Left kidney (tissue), 8 donors: ENCODE measurements around the gene CCDC70. TPM values are rescaled to one million over a fixed set of nuclear protein-coding genes. Genes with fewer than 3 reads are reported as not detected.
"Not testable (repeated sequence)": the region's sequence is repeated elsewhere in the genome, so short reads cannot be mapped to it uniquely, and the experiment has no call there.

Source experiments
- DNase-seq: peaks from one replicate; pipeline ENCODE4 v3.0.0-alpha.2; 2013
- long read RNA-seq, 8 donors: transcript quantifications; one replicate each; lab custom pipeline, GENCODE V29; 2026
- polyA plus RNA-seq: library from polyadenylated mRNA; unstranded; fragments of 120-200 nt; gene quantifications from one replicate; pipeline ENCODE4 v1.2.1, GENCODE V29; 2013; ENCODE audit not compliant: insufficient read length

Gene CCDC70
- polyA plus RNA-seq = not detected
- long read RNA-seq, donor 1 = 0 reads
- long read RNA-seq, donor 2 = 0 reads
- long read RNA-seq, donor 3 = 0 reads
- long read RNA-seq, donor 4 = 0 reads
- long read RNA-seq, donor 5 = 0 reads
- long read RNA-seq, donor 6 = 0 reads
- long read RNA-seq, donor 7 = 0 reads
- long read RNA-seq, donor 8 = 0 reads

DNA sequence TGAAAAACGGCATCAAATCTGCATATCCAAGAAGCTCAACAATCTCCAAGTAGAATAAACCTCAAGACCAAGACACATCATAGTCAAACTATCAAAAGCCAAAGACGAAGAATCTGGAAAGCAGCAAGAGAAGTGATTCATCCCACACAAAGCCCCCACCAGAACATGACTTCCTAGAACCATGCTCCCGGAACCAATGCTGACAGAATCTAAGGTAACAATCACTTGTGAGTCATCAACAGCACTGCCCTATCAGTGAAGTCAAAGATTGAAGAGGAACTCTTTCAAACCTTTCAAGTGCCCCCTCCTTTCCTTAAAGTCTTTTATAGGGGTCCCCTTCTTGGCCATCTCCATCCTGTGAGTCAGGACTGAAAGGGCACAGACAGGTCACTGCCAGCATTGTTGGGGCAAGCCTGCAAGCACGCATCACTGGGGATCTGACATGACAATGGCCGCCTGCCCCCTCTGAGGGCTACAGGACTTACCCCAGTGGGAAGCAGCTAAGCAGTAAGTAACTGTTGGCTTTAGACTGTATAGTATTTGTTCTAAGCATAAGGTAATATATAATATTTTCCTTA lies at the start of gene CCDC70:
Gene CCDC70 (plus strand): TSS at position 247 of the 578 bp plus-strand sequence. CDS start 3,443 bp downstream, outside the sequence.
- DNase-seq = no peak

DNA sequence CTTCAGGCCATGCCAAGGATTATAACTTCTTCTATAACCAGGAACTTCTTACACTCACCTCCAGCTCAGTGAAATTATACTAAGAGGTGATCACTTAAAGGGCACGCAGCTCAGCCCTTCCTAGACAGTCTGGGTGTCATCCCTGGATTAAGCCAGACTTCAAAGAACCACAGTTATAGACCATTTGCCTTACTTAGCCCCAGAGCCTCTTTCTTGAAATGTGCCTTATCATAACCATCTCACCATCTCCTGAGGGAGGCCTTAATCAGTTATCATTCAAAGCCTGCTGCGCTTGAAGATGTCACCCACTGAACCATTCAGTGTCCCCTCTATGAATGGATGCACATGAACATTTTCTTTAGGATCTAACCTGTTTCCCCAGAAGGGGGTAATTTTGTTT lies 47.7 kb upstream of the CCDC70 start:
- DNase-seq = no peak

- peak; percentile 66 for DNase-seq
These were observed 46.7 kb upstream of the CCDC70 start for GRCh38 chr13:51814825-51815650.

DNA sequence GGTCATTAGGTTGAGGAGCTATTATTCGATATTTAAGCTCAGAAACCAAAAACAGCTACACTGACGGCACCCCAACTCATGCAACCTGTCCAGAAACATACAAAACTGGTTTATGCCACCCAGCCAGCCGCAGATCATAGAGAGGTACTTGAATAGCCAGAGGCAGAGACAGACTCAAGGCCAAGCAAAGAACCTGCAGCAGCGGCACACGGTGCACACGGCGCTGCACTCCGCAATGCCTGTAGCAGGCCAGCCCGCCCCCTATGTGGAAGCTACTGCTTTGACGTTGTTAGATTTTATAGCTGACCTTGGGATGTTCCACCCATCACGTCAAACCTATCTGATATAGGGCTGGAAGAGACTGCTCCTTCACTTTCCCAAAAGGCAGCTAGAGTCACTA lies 45.9 kb upstream of the CCDC70 start:
- no peak for DNase-seq

DNA sequence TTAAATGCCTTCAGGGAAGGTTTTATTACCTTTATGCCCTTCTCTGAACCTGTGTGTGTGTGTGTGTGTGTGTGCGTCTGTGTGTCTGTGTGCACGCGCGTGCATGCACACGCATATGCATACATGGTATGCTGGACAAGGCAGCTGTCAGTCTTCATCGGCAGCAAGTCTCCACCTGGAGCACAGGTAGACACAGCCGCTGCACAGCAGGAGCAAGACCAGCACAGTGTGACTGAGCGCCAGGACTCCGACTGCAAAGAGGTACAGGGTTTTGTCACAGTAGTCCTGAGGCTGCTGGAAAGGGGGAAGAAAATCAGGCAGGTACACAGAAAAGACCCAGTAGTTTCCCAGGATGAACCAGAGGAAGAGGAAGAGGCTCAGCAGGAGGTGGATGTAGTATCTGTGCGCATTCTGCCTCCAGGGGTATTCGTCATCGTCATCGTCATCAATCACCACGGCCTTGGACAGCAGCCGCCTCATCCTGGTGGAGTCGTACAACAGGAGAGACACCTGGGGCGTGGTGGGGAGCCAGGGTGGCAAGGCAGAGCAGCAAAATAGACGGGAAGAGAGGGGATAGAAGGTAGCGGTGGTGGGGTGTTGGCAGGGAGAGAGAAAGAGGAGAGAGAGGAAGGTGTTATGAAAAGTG lies 45.0 kb upstream of the CCDC70 start:
- DNase-seq = no peak

GRCh38 chr13:51817717-51818116 lies 44.1 kb upstream of the CCDC70 start:
- no peak for DNase-seq

- no peak for DNase-seq
These were observed 43.5 kb upstream of the CCDC70 start for GRCh38 chr13:51818276-51818675.

DNA sequence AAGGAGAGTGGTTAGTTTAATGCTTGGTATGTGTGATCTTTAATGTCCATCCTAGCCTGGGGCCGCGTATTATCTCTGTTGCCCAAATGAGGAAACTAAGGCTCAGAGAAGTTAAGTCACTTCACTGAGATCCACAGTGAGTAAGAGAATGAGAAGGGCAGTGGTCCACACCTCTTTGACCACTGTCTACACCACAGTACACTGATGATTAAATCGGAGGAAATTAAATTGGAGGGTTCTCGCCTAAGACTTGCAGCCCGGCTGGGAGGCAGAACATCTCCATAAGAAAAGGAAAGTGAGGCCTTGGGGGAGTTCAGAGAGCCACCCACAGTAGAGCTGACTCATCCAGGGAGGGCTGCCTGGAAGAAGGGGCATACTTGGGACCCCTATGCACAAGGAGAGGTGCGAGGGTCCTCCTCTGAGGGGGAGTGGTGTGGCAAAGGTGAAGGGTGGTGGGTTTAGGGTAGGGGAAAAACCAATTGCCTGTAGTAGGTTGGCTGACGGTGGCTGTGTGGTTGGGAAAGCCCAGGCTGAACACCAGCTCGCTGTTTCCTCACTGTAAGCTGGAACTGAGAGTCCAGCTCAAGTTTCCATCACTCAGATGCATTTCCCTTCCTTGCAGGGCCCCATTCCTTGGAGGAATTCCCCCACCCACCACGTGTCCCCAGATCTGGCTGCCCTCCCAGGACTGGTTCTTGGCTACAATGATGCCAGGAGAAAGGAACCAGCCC lies 42.8 kb upstream of the CCDC70 start:
- DNase-seq = no peak

DNA sequence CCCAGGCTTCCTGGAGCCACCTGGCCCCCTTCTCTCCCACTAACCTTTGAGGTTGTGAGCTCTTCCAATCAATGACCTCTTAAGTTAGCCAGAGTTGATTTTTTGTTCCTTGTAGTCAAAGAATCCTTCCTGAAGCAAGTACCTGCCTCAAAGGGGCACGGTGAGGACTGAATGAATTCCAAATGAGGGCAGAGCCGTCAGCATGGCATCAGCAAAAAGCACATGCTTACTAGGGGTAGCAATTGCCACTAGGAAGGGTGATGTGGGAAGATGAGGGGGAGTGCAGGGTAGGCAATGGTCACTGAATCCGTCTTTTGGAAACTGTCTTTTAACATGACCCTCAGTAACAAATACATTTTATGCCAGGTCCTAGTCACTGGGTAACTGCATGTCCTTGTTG lies 42.2 kb upstream of the CCDC70 start:
- DNase-seq = no peak

DNA sequence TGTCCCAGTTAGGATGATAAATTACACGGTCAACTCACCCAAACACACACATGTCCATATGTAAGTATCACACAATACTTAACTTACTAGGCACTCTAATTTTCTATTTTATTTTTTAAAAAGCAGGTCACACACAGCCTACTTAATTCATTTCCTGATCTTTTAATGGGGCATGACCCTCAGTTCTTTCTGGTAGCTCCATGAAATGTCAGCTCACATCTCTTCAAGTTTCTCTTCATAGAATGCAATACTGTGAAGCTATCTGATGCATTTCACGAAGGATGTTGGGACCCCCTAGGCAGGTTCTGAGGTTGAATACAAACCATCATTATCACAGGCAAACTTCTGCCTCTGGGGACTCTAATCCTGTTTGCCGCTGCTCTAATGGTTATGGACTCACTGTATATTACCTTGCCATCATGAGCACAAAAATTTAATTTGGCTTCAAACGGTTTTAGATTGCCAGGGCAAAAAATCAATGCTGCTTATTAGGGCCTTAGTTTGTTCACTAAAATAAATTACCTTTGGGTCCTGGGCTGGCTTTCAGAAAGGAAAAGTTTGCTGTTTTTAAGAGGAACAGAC lies 41.7 kb upstream of the CCDC70 start:
- no peak for DNase-seq

DNA sequence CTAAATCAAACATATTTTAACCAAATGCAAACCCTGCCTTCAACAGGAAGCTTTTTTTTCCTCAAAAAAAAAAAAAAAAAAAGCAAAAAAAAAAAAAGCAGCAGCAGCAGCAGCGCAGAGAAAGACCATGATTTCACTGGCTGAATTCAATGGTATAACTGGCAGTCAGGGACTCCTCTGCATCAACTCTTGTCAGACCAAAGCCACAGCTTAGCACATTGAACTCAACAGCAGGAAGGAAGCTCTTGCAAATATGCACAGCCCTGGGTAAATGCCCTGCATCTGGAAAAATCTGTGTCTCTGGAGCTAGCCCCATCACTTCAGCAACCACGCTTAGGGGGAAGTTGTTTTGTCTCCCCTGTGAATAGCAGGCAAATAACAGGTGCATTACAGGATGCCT lies 40.2 kb upstream of the CCDC70 start:
- no peak for DNase-seq

DNA sequence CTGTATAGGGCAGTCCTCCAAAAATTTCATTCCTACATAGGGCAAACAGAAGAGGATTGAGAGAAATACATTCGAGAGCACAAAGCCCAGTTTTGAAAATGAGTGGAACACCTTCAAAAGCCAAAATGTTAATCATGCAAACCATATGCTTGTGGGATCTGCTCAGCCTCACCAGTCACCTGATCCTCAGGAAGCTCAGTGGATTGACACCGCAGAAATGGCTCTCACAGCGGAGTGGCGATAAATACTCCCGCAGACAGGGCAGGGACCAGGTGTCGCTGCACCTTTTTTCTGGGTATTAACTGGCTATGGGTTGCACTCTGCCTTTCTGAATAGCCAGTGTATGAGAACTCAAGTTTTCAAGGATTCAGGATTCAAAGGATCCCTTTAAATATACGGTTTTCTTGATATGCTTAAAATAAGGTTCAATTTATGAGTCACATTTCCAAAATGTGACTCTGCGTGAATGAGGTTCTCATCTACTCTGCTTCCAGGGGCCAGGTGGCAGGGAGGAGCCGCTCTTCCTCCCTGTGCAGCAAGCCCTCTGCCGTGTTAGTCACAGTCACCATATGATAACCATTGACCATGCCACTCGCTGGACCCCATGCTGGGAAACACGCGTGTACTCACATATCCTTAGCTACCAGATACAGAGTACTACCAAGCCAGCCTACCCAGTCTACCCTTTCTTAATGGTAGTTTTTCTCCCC lies 39.5 kb upstream of the CCDC70 start:
- no peak for DNase-seq

DNA sequence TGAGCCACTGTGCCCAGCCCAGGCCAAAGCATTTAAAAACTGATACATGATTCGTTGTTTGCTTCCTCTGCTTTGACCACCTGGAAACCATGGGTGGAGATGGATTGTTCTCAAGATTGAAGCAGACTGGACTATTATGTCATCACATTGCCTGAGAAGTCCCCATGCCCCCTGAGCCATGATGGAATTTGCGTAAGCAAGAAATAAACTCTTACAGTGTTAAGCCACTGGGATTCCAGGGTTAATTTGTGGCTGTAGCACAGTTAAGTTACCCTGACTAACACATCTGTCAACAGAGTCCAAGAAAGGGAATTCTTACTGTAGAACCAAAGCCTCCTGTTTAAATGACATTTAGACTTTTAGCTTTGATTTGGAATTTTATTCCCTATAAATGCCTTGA lies 38.4 kb upstream of the CCDC70 start:
- DNase-seq = no peak

DNA sequence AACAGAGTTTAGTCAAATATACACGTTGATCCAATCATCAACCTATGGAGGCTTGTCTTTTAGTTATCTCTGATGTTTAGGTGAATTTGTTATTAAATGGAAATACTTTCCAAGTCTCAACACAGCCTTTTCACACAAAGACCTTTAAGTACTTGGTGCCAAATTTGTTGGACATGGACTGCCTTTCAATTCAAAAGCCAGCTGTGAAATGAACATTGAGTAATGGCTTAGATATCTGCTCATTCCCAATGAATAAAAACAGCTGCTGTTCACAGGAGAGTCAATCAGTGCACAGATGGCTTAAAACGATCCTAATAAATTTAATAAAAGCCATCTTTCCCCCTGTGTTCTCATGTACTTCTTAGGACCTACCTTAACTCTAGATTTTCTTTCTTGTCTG lies 37.9 kb upstream of the CCDC70 start:
- DNase-seq = no peak

DNA sequence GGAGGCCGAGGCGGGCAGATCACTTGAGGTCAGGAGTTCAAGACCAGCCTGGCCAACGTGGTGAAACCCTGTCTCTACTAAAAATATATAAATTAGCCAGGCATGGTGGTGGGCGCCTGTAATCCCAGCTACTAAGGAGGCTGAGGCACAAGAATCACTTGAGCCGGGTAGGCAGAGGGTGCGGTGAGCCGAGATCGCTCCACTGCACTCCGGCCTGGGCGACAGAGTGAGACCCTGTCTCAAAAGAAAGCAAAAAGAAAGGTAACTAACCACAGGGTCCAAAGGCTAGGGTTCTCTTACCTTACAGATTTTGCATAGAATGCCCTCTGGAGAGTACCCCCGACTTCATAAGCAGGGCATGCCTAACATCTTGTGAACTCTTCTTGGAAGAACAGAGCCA lies 37.1 kb upstream of the CCDC70 start:
- DNase-seq = not testable (repeated sequence)

DNA sequence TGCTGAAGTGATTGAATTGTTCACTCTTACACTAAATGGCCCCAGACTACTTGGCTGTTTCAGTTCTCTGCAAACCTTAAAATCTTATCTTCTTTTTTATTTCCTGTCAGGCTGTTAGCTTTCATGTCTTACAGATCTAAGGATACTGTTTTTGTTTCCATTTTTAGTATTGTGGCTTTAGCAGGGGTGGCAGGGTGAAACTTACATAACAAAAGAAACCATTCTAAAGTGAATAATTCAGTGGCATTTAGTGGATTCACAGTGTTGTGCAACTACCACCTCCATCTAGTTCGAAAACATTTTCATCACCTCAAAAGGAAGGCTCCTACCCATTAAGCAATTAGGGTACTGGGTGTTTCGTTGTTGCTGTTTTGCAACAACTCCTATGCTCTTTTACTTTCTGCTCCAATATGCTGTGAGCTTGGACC lies 36.6 kb upstream of the CCDC70 start:
- DNase-seq = no peak

- no peak for DNase-seq
These were observed 36.0 kb upstream of the CCDC70 start for GRCh38 chr13:51825681-51826254.

GRCh38 chr13:51826606-51827005 lies 35.2 kb upstream of the CCDC70 start:
- DNase-seq = no peak

DNA sequence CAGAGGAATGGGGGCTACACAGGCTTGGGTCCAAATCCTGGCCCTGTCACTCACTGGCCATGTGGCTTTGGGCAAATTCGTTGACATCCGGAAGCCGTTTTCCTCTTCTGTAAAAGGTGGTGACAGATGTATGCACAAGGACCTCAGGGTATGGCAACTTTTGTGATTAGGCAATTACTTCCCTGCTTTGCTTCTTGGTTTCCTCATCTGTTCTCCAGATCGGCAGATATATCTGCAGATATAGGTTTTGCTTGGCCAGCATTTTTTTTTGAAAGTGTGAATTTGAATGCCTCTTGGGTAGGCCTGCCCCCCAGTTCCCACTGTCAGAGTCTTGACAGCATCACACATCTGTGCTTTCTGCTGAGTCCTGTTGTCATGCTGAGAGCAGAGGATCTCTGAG lies 34.5 kb upstream of the CCDC70 start:
- no peak for DNase-seq

DNA sequence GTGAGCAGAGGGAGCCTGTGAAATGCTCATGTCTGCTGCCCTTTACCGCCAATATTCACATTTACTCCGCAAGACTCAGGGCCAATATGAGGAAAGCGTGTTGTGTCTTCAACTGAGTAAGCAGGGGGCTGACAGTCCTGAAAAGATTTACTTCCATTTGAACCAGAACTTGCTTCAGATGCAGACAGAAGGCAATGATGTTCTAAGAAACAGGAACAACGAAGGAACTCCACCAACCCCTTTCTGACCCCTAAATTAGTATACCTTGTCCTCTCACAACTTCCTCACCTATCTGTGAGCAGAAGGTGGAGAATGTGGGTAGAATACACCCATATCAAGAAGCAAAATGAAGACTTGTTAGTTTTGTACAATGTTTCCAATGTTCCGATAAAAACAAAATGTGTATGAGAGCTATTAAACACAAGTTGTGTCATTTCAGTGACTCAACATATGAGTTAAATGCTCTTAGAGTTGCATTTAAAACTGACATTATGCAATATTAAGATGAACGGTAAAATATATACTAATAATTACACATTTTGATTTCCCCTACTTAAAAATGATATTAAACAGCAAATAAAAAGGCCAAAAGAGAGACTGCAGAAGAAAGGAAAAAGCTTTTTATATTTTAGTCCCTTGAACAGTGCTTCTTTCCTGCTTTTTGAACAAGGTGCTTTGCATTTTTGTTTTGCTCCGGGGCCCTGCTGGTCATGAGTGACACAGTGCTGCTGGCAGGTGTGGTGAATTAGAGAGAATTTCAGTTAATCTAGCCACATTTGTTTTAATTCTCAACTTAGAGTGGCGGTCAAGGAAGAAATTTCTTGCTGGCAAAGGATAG lies 32.8 kb upstream of the CCDC70 start:
- DNase-seq = no peak
